PC-9 (cell line): ENCODE measurements around the gene LTC4S.

Experiments used
- CTCF ChIP-seq: fragments of 200-600 bp; sonication (generic); conservative IDR thresholded peaks from 2 replicates; pipeline ENCODE4 v1.6.1; 2017; ENCODE audit warnings: mixed run types, antibody characterized with exemption, mild to moderate bottlenecking, moderate library complexity
- EZH2 ChIP-seq: fragments of 200-600 bp; sonication (generic); IDR thresholded peaks from 2 replicates; pipeline ENCODE4 v1.8.0; 2017; ENCODE audit warnings: antibody characterized with exemption, low read depth

- no peak for TF ChIP-seq CTCF
- TF ChIP-seq EZH2 = no peak
These were observed 10.1 kb downstream of the LTC4S start for GRCh38 chr5:179803651-179804554.
